Adrenal gland (tissue), 5 donors: Measurements from ENCODE around the gene STOM.

Experiments used
- POLR2A ChIP-seq, 2 donors: fragments of 450-650 bp; IDR thresholded peaks; one replicate each; pipeline ENCODE4 v1.6.1; 2017; ENCODE audit warnings: antibody characterized with exemption in 2 of 2, mild to moderate bottlenecking in 2 of 2, moderate library complexity in 1 of 2
- TF ChIP-seq, protein P1 (sequence below), 6 experiments: fragments of 450-650 bp in 4 of 6; fragments of 200-600 bp in 2 of 6; sonication (generic) in 1 of 6; IDR thresholded peaks; 1 replicate in 5 of 6; 2 replicates in 1 of 6; pipeline versions ENCODE4 v1.5.1 to v1.8.0; 2016 to 2021; ENCODE audit warnings: antibody characterized with exemption in 6 of 6, mild to moderate bottlenecking in 2 of 6, moderate library complexity in 1 of 6
- donor health status: DM: no; HTN: no; CAD: no.

DNA sequence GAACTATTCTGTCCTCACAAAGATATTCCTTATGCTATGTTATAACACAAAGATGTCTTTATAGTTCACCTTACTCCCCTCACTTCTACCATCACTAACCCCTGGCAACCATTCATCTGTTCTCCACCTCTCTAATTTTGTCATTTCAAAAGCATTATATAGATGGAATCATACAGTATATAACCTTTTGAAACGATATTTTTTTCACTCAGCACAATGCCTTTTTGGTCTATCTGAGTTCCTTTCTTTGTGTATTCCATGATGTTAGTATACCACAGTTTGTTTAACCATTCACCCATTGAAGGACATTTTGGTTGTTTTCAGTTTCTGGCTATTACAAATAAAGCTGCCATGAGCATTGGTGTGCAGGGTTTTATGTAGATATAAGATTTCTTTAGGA is 35.8 kb upstream of the STOM start:
- no peak for TF ChIP-seq POLR2A (IDR thresholded peaks at IDR 0.05)
- TF ChIP-seq, protein P1, sequence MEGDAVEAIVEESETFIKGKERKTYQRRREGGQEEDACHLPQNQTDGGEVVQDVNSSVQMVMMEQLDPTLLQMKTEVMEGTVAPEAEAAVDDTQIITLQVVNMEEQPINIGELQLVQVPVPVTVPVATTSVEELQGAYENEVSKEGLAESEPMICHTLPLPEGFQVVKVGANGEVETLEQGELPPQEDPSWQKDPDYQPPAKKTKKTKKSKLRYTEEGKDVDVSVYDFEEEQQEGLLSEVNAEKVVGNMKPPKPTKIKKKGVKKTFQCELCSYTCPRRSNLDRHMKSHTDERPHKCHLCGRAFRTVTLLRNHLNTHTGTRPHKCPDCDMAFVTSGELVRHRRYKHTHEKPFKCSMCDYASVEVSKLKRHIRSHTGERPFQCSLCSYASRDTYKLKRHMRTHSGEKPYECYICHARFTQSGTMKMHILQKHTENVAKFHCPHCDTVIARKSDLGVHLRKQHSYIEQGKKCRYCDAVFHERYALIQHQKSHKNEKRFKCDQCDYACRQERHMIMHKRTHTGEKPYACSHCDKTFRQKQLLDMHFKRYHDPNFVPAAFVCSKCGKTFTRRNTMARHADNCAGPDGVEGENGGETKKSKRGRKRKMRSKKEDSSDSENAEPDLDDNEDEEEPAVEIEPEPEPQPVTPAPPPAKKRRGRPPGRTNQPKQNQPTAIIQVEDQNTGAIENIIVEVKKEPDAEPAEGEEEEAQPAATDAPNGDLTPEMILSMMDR (IDR thresholded peaks at IDR 0.05) = no peak
